PFSK-1 (cell line): ENCODE measurements around the gene GMPR.

Source experiments
- FOXP2 ChIP-seq: optimal IDR thresholded peaks from 2 replicates; pipeline ENCODE3; 2011; ENCODE audit warnings: borderline replicate concordance, control low read depth, inconsistent platforms; ENCODE audit not compliant: insufficient read depth; ENCODE audit errors: extremely low read length, extremely low read depth
- POLR2AphosphoS5 ChIP-seq: IDR thresholded peaks from 2 replicates; pipeline ENCODE4 v1.6.1; 2012; ENCODE audit warnings: low read depth, mild to moderate bottlenecking, control low read depth, low read length, moderate library complexity
- SIN3A ChIP-seq: IDR thresholded peaks from 2 replicates; pipeline ENCODE4 v1.6.1; 2012; ENCODE audit warnings: mild to moderate bottlenecking, low read length, moderate library complexity, borderline replicate concordance; ENCODE audit not compliant: insufficient read depth
- TAF1 ChIP-seq: IDR thresholded peaks from 2 replicates; pipeline ENCODE4 v1.6.1; 2012; ENCODE audit warnings: low read length, control low read depth, borderline replicate concordance; ENCODE audit not compliant: insufficient read depth
- TF ChIP-seq, protein P1 (sequence below), 2 experiments: IDR thresholded peaks; 2 replicates each; pipeline versions ENCODE4 v1.6.1 to v1.8.0; 2011 to 2012; ENCODE audit warnings: low read depth in 2 of 2, low read length in 2 of 2, control low read depth in 1 of 2, inconsistent platforms in 1 of 2, mild to moderate bottlenecking in 1 of 2, moderate library complexity in 1 of 2; ENCODE audit not compliant: insufficient read depth in 1 of 2

Gene GMPR

GRCh38 chr6:16224409-16224808 is 14.0 kb upstream of the GMPR start:
- TF ChIP-seq TAF1 (no peak), POLR2AphosphoS5 (no peak), FOXP2 (no peak), SIN3A (no peak)
- TF ChIP-seq, protein P1, sequence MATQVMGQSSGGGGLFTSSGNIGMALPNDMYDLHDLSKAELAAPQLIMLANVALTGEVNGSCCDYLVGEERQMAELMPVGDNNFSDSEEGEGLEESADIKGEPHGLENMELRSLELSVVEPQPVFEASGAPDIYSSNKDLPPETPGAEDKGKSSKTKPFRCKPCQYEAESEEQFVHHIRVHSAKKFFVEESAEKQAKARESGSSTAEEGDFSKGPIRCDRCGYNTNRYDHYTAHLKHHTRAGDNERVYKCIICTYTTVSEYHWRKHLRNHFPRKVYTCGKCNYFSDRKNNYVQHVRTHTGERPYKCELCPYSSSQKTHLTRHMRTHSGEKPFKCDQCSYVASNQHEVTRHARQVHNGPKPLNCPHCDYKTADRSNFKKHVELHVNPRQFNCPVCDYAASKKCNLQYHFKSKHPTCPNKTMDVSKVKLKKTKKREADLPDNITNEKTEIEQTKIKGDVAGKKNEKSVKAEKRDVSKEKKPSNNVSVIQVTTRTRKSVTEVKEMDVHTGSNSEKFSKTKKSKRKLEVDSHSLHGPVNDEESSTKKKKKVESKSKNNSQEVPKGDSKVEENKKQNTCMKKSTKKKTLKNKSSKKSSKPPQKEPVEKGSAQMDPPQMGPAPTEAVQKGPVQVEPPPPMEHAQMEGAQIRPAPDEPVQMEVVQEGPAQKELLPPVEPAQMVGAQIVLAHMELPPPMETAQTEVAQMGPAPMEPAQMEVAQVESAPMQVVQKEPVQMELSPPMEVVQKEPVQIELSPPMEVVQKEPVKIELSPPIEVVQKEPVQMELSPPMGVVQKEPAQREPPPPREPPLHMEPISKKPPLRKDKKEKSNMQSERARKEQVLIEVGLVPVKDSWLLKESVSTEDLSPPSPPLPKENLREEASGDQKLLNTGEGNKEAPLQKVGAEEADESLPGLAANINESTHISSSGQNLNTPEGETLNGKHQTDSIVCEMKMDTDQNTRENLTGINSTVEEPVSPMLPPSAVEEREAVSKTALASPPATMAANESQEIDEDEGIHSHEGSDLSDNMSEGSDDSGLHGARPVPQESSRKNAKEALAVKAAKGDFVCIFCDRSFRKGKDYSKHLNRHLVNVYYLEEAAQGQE (IDR thresholded peaks at IDR 0.05; ENCODE audit: insufficient read depth in 1 of 2, low read depth in 2 of 2, low read length in 2 of 2) = no peak

- TF ChIP-seq SIN3A = no peak
- TF ChIP-seq, protein P1 (IDR thresholded peaks at IDR 0.05; ENCODE audit: insufficient read depth in 1 of 2, low read depth in 2 of 2, low read length in 2 of 2) = no peak
Measured at GRCh38 chr6:16227048-16227562, 11.3 kb upstream of the GMPR start.

- TF ChIP-seq FOXP2 = no peak
- TF ChIP-seq, protein P1 (IDR thresholded peaks at IDR 0.05; ENCODE audit: insufficient read depth in 1 of 2, low read depth in 2 of 2, low read length in 2 of 2) = no peak
- no peak for TF ChIP-seq SIN3A
- TF ChIP-seq POLR2AphosphoS5 = no peak
- no peak for TF ChIP-seq TAF1
Measured at GRCh38 chr6:16227605-16228004, 10.8 kb upstream of the GMPR start.

GRCh38 chr6:16228043-16228442 is 10.3 kb upstream of the GMPR start:
- TF ChIP-seq FOXP2 = no peak
- TF ChIP-seq, protein P1 (IDR thresholded peaks at IDR 0.05; ENCODE audit: insufficient read depth in 1 of 2, low read depth in 2 of 2, low read length in 2 of 2) = no peak
- no peak for TF ChIP-seq TAF1
- TF ChIP-seq SIN3A = no peak
- TF ChIP-seq POLR2AphosphoS5 = no peak

GRCh38 chr6:16228709-16229665 is 9.4 kb upstream of the GMPR start:
- TF ChIP-seq, protein P1 (IDR thresholded peaks at IDR 0.05; ENCODE audit: insufficient read depth in 1 of 2, low read depth in 2 of 2, low read length in 2 of 2) = no peak
- TF ChIP-seq SIN3A (no peak), FOXP2 (no peak), TAF1 (no peak), POLR2AphosphoS5 (no peak)
